Measurements from ENCODE around the gene TTC33.

The TTC33 gene

DNA sequence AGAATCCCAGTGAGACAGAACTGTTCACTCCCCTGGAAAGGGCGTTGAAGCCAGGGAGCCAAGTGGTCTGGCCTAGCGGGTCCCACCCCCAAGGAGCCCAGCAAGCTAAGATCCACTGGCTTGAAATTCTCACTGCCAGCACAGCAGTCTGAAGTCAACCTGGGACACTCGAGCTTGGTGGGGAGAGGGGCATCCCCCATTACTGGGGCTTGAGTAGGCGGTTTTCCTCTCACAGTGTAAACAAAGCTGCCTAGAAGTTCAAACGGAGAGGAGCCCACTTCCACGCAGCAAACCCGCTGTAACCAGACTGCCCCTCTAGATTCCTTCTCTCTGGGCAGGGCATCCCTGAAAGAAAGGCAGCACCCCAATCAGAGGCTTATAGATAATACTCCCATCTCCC lies 121.2 kb downstream of the TTC33 start:
- H3K27ac ChIP-seq, result no peak overlapping the region
- no peak for TF ChIP-seq ZFX (IDR thresholded peaks at IDR 0.05)
- TF ChIP-seq, protein P1, sequence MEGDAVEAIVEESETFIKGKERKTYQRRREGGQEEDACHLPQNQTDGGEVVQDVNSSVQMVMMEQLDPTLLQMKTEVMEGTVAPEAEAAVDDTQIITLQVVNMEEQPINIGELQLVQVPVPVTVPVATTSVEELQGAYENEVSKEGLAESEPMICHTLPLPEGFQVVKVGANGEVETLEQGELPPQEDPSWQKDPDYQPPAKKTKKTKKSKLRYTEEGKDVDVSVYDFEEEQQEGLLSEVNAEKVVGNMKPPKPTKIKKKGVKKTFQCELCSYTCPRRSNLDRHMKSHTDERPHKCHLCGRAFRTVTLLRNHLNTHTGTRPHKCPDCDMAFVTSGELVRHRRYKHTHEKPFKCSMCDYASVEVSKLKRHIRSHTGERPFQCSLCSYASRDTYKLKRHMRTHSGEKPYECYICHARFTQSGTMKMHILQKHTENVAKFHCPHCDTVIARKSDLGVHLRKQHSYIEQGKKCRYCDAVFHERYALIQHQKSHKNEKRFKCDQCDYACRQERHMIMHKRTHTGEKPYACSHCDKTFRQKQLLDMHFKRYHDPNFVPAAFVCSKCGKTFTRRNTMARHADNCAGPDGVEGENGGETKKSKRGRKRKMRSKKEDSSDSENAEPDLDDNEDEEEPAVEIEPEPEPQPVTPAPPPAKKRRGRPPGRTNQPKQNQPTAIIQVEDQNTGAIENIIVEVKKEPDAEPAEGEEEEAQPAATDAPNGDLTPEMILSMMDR (conservative IDR thresholded peaks at IDR 0.05), result no peak

DNA sequence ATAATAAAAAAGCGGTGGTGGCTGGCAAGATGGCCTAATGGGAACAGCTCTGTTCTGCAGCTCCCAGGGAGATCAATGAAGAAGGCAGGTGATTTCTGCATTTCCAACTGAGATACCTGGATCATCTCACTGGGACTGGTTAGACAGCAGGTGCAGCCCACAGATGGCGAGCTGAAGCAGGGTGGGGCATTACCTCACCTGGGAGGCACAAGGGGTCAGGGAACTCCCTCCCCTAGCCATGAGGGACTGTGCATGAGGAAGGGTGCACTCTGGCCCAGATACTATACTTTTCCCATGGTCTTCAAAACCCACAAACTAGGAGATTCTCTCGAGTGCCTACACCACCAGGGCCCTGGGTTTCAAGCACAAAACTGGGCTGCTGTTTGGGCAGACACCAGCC lies 121.6 kb downstream of the TTC33 start:
- TF ChIP-seq ZFX (IDR thresholded peaks at IDR 0.05), result no peak
- TF ChIP-seq, protein P1 (conservative IDR thresholded peaks at IDR 0.05), result no peak
- no peak overlapping the region for H3K27ac ChIP-seq

DNA sequence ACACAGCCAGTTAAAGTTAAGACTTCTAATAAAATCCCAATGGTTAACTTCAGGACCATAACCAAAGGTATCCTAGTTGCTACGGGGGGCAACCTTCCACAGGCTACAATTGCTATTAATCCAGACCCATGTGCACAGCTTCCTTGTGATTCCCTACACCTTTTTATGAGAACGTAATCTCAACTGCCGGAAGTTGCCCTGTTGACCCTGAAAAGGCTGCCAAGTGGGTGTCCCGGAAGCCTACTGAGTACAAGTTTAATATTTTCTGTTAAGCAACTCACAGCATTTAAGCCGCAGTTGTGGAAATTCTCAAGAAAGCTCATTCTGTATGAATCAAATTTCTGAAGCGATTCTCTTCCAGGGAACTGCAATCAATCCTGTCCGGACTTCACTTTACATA lies 124.5 kb downstream of the TTC33 start:
- TF ChIP-seq ZFX (IDR thresholded peaks at IDR 0.05), result no peak
- TF ChIP-seq, protein P1 (conservative IDR thresholded peaks at IDR 0.05), result no peak

DNA sequence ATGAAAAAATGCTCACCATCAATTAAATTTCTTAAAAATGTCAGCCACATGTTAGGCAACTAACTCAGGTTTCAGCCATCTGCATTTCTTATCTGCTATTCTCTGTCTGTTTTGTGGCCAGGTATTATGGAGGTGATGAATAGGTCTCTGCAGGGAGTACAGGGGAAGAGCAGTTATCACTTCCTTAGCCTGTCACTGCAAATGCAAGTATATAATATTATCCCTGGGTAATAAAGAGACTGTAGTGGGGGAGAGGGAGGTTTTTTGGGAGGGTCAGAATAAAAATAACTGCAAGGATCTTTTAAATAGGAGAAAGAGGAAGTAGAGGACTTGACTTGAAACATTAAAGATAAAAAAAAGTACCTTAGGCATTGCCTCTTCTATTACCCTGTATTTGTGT lies 125.6 kb downstream of the TTC33 start:
- TF ChIP-seq, protein P1 (conservative IDR thresholded peaks at IDR 0.05), result no peak
- TF ChIP-seq ZFX (IDR thresholded peaks at IDR 0.05), result no peak
- H3K27ac ChIP-seq, result no peak overlapping the region

More for the DNA sequence above, 124.5 kb downstream of the TTC33 start:
- no peak overlapping the region for H3K27ac ChIP-seq

DNA sequence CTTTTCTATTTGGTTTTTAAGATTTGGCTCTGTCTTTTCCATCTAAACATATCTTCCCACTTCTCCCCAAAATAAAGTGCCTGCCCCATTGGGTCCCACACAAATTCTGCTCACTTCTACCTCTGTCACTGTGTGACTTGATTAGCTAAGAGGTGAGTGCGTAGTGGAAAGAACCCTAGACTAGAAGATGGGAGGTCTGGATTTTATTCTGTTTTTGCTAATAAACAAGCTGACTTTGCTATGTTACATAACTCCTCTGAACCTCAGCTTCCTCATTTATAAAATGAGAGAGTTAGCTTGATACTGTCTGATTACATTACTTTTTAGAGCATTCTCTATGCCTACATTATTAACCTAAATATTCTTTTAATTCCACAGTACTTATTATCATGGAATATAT lies 127.4 kb downstream of the TTC33 start:
- TF ChIP-seq, protein P1 (conservative IDR thresholded peaks at IDR 0.05), result no peak
- no peak for TF ChIP-seq ZFX (IDR thresholded peaks at IDR 0.05)
- H3K27ac ChIP-seq, result no peak overlapping the region

DNA sequence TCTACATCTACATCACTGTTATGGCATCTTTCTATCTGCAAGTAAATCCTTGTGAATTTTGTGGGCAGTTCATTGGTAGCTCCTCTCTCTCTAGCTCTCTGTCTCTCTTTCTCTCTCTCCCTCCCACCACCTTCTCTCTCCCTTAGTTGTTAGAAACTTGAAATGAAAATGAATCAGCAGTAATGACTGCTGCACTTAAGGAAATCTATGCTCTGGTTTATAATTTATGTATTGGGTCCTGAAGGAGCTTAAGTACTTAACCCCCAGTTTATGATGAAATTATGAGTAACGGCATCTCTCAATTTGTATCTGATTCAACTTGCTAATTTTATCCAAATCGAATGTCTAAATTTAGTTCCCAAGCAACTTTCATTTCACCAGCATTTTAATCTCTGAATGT lies 128.1 kb downstream of the TTC33 start:
- TF ChIP-seq, protein P1 (conservative IDR thresholded peaks at IDR 0.05), result no peak
- TF ChIP-seq ZFX (IDR thresholded peaks at IDR 0.05), result no peak
- no peak overlapping the region for H3K27ac ChIP-seq

DNA sequence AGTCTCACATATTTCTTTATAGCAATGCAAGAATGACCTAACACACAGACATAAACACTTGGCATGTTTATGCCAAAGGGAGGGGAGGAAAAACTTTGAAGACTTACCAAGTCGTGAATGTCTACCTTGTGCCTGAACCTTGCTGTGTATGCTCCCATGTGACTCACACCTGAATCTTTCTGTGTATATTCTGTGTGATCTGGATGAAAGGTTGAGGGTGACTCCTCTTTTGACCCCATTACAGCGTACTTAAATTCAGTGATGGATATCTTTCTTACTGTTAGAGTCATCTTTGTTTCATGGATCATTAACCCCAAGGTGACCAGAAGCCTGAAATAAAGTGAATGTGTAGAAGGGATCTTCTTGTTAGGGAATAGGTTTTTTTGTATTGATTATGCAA lies 129.0 kb downstream of the TTC33 start:
- no peak overlapping the region for H3K27ac ChIP-seq
- TF ChIP-seq, protein P1 (conservative IDR thresholded peaks at IDR 0.05), result no peak
- no peak for TF ChIP-seq ZFX (IDR thresholded peaks at IDR 0.05)

Measured in C4-2B (cell line).